ENCODE measurements around the gene TMEM178B.

- TF ChIP-seq CTCF (IDR thresholded peaks at IDR 0.05; ENCODE audit: insufficient read depth, low read length) (no peak), POLR2AphosphoS5 (IDR thresholded peaks at IDR 0.05; ENCODE audit: low read depth) (no peak), SPI1 (IDR thresholded peaks at IDR 0.05; ENCODE audit: borderline replicate concordance, low read depth) (no peak)
Observed at GRCh38 chr7:141304291-141304690, 230.4 kb downstream of the TMEM178B start.
